Adrenal gland (tissue), 5 donors: Measurements from ENCODE around the gene AK8.

ENCODE experiments used
- POLR2A ChIP-seq, 2 donors: fragments of 450-650 bp; IDR thresholded peaks; one replicate each; pipeline ENCODE4 v1.6.1; 2017; ENCODE audit warnings: antibody characterized with exemption in 2 of 2, mild to moderate bottlenecking in 2 of 2, moderate library complexity in 1 of 2
- TF ChIP-seq, protein P1 (sequence below), 6 experiments: fragments of 450-650 bp in 4 of 6; fragments of 200-600 bp in 2 of 6; sonication (generic) in 1 of 6; IDR thresholded peaks; 1 replicate in 5 of 6; 2 replicates in 1 of 6; pipeline versions ENCODE4 v1.5.1 to v1.8.0; 2016 to 2021; ENCODE audit warnings: antibody characterized with exemption in 6 of 6, mild to moderate bottlenecking in 2 of 6, moderate library complexity in 1 of 6
- donor health status: DM: no; HTN: no; CAD: no.

DNA sequence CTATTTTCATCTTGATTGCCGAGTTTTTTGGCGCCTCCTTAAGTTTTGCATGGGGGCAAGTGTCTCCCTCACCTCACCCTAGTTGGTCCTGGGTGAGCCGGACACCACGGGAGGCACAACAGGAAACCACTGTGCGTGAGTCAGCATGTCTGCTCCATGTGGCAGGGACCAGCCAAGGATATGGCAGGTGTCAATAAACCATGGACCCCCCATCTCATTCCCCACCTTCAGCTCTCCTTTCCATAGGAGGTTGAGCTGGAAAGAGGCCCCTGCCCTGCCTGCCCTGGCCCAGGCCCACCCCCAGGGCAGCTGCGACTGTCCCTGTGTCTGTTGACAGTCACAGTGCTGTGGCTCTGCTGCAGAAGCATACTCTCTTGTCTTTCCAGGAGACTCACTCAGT lies 3.7 kb upstream of the AK8 start:
- TF ChIP-seq, protein P1, sequence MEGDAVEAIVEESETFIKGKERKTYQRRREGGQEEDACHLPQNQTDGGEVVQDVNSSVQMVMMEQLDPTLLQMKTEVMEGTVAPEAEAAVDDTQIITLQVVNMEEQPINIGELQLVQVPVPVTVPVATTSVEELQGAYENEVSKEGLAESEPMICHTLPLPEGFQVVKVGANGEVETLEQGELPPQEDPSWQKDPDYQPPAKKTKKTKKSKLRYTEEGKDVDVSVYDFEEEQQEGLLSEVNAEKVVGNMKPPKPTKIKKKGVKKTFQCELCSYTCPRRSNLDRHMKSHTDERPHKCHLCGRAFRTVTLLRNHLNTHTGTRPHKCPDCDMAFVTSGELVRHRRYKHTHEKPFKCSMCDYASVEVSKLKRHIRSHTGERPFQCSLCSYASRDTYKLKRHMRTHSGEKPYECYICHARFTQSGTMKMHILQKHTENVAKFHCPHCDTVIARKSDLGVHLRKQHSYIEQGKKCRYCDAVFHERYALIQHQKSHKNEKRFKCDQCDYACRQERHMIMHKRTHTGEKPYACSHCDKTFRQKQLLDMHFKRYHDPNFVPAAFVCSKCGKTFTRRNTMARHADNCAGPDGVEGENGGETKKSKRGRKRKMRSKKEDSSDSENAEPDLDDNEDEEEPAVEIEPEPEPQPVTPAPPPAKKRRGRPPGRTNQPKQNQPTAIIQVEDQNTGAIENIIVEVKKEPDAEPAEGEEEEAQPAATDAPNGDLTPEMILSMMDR (IDR thresholded peaks at IDR 0.05) = no peak
- no peak for TF ChIP-seq POLR2A (IDR thresholded peaks at IDR 0.05)
